GM12878 (cell line): Measurements from ENCODE around the gene GTF2H1. TPM values are rescaled to one million over a fixed set of nuclear protein-coding genes. Genes with fewer than 3 reads are reported as not detected.

ENCODE experiments used
- ATAC-seq: fragments of 200-7000 bp; cut with Tn5 transposase; 3 replicates; pipeline ENCODE4 v1.9.1; 2020; ENCODE audit warnings: mild to moderate bottlenecking, moderate library complexity
- BruUV-seq: library from RNA; stranded (reverse); fragments of 400-500 nt; replicated peaks from 2 replicates; lab custom pipeline; 2021; lab: Mats Ljungman, UMichigan
- CTCF ChIA-PET: fragments of 300-600 bp; sonication (Branson Sonifier 250); formaldehyde crosslinking; extraction: SDS; loops from one replicate; lab custom pipeline; 2021; ENCODE audit warnings: inconsistent platforms; lab: Yijun Ruan, JAX
- POLR2A ChIA-PET: fragments of 350-600 bp; formaldehyde crosslinking; extraction: SDS; loops from one replicate; lab custom pipeline; 2021; ENCODE audit warnings: inconsistent platforms; lab: Charles Lee
- RAD21 ChIA-PET: fragments of 300-600 bp; sonication (Branson Sonifier 250); formaldehyde crosslinking; loops from one replicate; lab custom pipeline; 2023; ENCODE audit warnings: antibody characterized with exemption; ENCODE audit not compliant: unreplicated experiment; lab: Charles Lee
- SMC1A ChIA-PET: fragments of 300-600 bp; sonication (Branson Sonifier 250); formaldehyde crosslinking; loops from one replicate; lab custom pipeline; 2023; ENCODE audit not compliant: unreplicated experiment, uncharacterized antibody; lab: Charles Lee
- DNase-seq: peaks from one replicate; pipeline ENCODE4 v3.0.0-alpha.2; 2011; ENCODE audit warnings: low read depth, low spot score
- FAIRE-seq: peaks from 3 replicates; lab custom pipeline; 2011; peaks lifted over from hg19 to GRCh38; lab: Jason Lieb, UNC
- H2AFZ ChIP-seq: 2 replicates; pipeline ENCODE4 v1.6.0; 2011; ENCODE audit warnings: low read depth, low read length, control low read depth; ENCODE audit not compliant: control insufficient read depth
- H3K27ac ChIP-seq: 2 replicates; pipeline ENCODE4 v1.5.1; 2011; ENCODE audit warnings: control low read depth; ENCODE audit not compliant: control insufficient read depth, insufficient read depth
- H3K27me3 ChIP-seq, 2 experiments: replicated peaks in 1 of 2; 2 replicates each; pipeline versions ENCODE4 v1.6.0 to v1.6.1; 2011; ENCODE audit warnings: low read length in 1 of 2; ENCODE audit not compliant: control insufficient read depth in 2 of 2, insufficient read depth in 2 of 2
- H3K36me3 ChIP-seq, 2 experiments: 2 replicates each; pipeline ENCODE4 v1.5.1; 2011; ENCODE audit warnings: low read length in 1 of 2; ENCODE audit not compliant: control insufficient read depth in 2 of 2, insufficient read depth in 2 of 2
- H3K4me1 ChIP-seq: 2 replicates; pipeline ENCODE4 v1.6.1; 2011; ENCODE audit warnings: mild to moderate bottlenecking, low read length, moderate library complexity, mixed read lengths; ENCODE audit not compliant: control insufficient read depth, insufficient read depth
- H3K4me2 ChIP-seq: 2 replicates; pipeline ENCODE4 v1.6.0; 2011; ENCODE audit warnings: control low read depth; ENCODE audit not compliant: control insufficient read depth, insufficient read depth
- H3K4me3 ChIP-seq: fragments of 200-600 bp; sonication (generic); 2 replicates; pipeline ENCODE4 v1.5.1; 2016
- H3K79me2 ChIP-seq: 2 replicates; pipeline ENCODE4 v1.6.0; 2011; ENCODE audit warnings: low read length; ENCODE audit not compliant: control insufficient read depth, insufficient read depth
- H3K9ac ChIP-seq: 2 replicates; pipeline ENCODE4 v1.8.0; 2011; ENCODE audit warnings: low read length, control low read depth, mixed read lengths; ENCODE audit not compliant: control insufficient read depth, insufficient read depth
- H3K9me3 ChIP-seq: replicated peaks from 3 replicates; pipeline ENCODE4 v1.5.1; 2011; ENCODE audit warnings: mild to moderate bottlenecking, low read length; ENCODE audit not compliant: control insufficient read depth, insufficient read depth
- H4K20me1 ChIP-seq: 2 replicates; pipeline ENCODE4 v1.6.0; 2011; ENCODE audit not compliant: control insufficient read depth, insufficient read depth
- MLLT1 ChIP-seq: fragments of 450-650 bp; IDR thresholded peaks from 2 replicates; pipeline ENCODE4 v1.6.1; 2016; ENCODE audit warnings: mild to moderate bottlenecking
- SIX5 ChIP-seq: IDR thresholded peaks from 2 replicates; pipeline ENCODE4 v1.6.1; 2011; ENCODE audit warnings: mild to moderate bottlenecking, low read depth, low read length, moderate library complexity; ENCODE audit not compliant: severe bottlenecking
- ZBTB40 ChIP-seq: fragments of 450-650 bp; IDR thresholded peaks from 2 replicates; pipeline ENCODE4 v1.6.1; 2016; ENCODE audit warnings: mild to moderate bottlenecking, moderate library complexity, borderline replicate concordance
- WGBS: methylation state at CpG from one replicate; pipeline ENCODE4 v1.1.6; 2016; ENCODE audit warnings: low lambda C conversion rate; ENCODE audit not compliant: insufficient replicate concordance, insufficient coverage; ENCODE audit errors: missing lambda C conversion rate; 5-methylcytosine and 5-hydroxymethylcytosine counted together
- in situ Hi-C: fragments of 300-500 bp; cut with MboI; formaldehyde crosslinking; loops from 9 replicates; pipeline ENCODE4 v1.14.3; 2018; ENCODE audit warnings: mixed read lengths
- intact Hi-C: fragments of 100-400 bp; cut with micrococcal nuclease; formaldehyde crosslinking; loops from one replicate; pipeline ENCODE4 v1.14.2; 2022; ENCODE audit not compliant: unreplicated experiment
- polyA plus RNA-seq, 11 experiments: library from polyadenylated mRNA; depleted of rRNA in 4 of 11; unstranded in 6 of 11; stranded (reverse) in 5 of 11; fragments of >200 nt; fragmentation: Nextera tagmentation in 4 of 11; fragmentation: Illumina TruSeq in 1 of 11; extraction: Ambion mirVana in 4 of 11; extraction: Trizol in 1 of 11; gene quantifications; 1 replicate in 1 of 11; 2 replicates in 10 of 11; pipeline versions ENCODE4 v1.2.1 to v1.2.3, GENCODE V29; 2011 to 2016; ENCODE audit warnings: inconsistent platforms in 2 of 11, missing spikeins in 2 of 11, low read depth in 1 of 11
- total RNA-seq, 4 experiments: library from RNA; depleted of rRNA in 3 of 4; stranded (reverse); fragments of >200 nt in 3 of 4; fragmentation: Illumina TruSeq in 1 of 4; extraction: Trizol in 1 of 4; gene quantifications; 2 replicates each; pipeline versions ENCODE4 v1.2.1 to v1.2.3, GENCODE V29; 2013 to 2021

GTF2H1 gene
- total and polyA plus RNA-seq, 10 of the 15 experiments (the other 5 are each of a cell fraction or from before 2014, with no cell fraction given): 36.7 to 68.8 (median 46.6) TPM

- H3K9ac ChIP-seq: peak overlapping the region; percentile 47
- H4K20me1 ChIP-seq: peaks cover 11% of the 10 kb centered on the region; the same call in 1 of the 2 replicates
- peaks cover 7 to 20% of the 10 kb centered on the region in 2 experiments for H3K36me3 ChIP-seq
- H3K4me2 ChIP-seq: peak overlapping the region; percentile 84
- TF ChIP-seq SIX5 (no peak), ZBTB40 (peak; percentile 33; the same call in 1 of the 2 replicates), MLLT1 (peak; percentile 94)
- H3K27ac ChIP-seq: peak overlapping the region; percentile 95
- no peak for FAIRE-seq
- CTCF ChIA-PET: interaction anchor here (1.6 to 4.3 kb wide), 3 partner anchors 9 to 150 kb away, joined by 7 to 31 read pairs (median 8); partner anchors contain the start of gene HPS5
- intact Hi-C loops (loop anchor here (1.0 to 10.0 kb wide), 3 partner anchors 9 to 131 kb away; partner anchors contain the start of genes GTF2H1, HPS5 and TSG101), in situ Hi-C loops (no loop called here)
- H3K9me3 ChIP-seq: no peaks in the 10 kb centered on the region; the same call in 2 of the 3 replicates
- H3K4me1 ChIP-seq: peaks cover 15% of the 10 kb centered on the region
- peak overlapping the region; percentile 30; the same call in 1 of the 2 replicates for H3K4me3 ChIP-seq
- RAD21 ChIA-PET: interaction anchor here (0.6 to 6.2 kb wide), 11 partner anchors 10 to 240 kb away, joined by 3 to 39 read pairs (median 5); partner anchors contain the start of genes HPS5 and SPTY2D1
- no peaks in the 10 kb centered on the region for H3K27me3 ChIP-seq
- no peak for DNase-seq
- peaks cover 50% of the 10 kb centered on the region for H3K79me2 ChIP-seq
- peak overlapping the region; percentile 97 for H2AFZ ChIP-seq
- ATAC-seq: no peak
- WGBS: 77% methylated on average over 22 of the region's 22 CpGs
- BruUV-seq: TSS peak; percentile 97
- SMC1A ChIA-PET: interaction anchor here (0.6 to 7.1 kb wide), 5 partner anchors 10 to 239 kb away, joined by 3 to 83 read pairs (median 37); partner anchors contain the start of gene HPS5
- POLR2A ChIA-PET: interaction anchor here (0.8 to 7.0 kb wide), 8 partner anchors 8 to 375 kb away, joined by 3 to 95 read pairs (median 6); partner anchors contain the start of genes GTF2H1, HPS5 and TSG101
Measured at GRCh38 chr11:18393581-18394274, 71.4 kb downstream of the GTF2H1 start.
